Fibroblast of skin of right quadriceps (primary cell): ENCODE results near the gene HNRNPR.
A peak's percentile ranks its signal among the peaks of the same experiment; 100 is the strongest.
"Not testable (repeated sequence)": the region's sequence is repeated elsewhere in the genome, so short reads cannot be mapped to it uniquely, and the experiment has no call there.

Source experiments
- DNase-seq: peaks from one replicate; pipeline ENCODE4 v3.0.0-alpha.2; 2013

Gene HNRNPR

DNA sequence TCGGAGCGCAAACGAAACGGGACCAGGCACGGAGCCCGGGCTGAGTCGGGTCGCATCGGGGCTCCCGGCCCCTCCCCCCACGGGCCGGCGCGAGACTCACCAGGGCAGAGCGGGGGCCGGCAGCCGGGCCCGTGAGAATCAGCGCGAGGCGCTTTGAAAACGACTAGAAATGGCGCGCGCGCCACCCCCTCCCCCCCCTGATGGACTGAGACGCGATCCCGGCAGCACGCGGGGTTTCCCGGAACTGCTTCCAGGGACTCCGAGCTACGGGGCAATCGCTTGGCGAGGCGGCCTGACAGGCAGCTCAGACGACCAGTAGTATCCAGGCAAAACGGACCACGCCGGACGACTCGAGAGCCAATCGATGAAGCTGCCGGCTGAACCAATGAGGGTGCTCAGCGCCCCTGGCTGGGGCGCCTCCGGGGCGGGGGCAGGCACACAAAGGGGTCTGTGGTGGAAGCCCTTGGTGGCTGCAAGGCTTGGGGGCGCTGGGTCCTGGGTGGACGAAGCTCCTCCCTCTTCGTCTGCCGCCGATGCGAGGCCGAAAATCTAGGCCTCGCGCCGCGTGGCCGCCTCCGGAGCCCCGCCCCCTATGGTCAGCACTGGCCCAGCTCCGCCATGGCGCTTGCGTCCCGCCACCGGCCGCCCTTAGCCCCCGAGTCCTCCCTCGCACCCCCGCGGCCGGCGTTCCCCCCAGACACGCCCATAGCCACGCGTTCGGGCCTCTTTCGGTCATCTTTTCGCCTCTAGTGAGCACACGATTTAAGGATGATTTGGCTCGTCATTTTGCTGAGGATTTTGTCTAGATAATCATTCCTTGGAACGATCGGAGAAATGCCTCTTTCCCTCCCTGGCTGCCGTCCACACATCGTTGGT, at the start of gene HNRNPR:
Gene HNRNPR, minus strand, starts transcription at position 174 of the 876 bp plus-strand sequence. CDS start 3,276 bp downstream, outside the sequence.
- peak; percentile 100 for DNase-seq

GRCh38 chr1:23393706-23394105, 49.6 kb upstream of the HNRNPR start:
- peak; percentile 68 for DNase-seq

- DNase-seq = no peak
Observed at GRCh38 chr1:23392125-23392855, 48.2 kb upstream of the HNRNPR start.

DNA sequence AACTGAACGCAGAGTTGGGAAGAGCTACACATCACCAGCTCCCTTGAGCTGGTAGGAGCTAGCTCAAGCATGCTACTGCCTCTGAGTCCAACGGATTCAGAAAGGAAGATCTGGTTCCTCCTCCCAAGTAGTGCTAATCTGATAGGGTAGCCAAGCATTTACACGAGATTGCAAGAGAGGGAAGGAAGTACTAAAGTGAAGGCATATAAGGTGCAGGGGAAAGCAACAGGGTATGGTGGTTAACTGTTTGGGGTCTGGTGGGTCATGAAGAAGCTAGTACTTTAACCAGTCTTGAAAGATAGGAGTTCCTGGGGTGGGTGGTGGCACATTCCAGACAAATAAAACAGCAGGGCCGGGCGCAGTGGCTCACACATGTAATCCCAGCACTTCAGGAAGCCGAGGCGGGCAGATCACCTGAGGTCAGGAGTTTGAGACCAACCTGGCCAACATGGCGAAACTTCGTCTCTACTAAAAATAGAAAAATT, 45.8 kb upstream of the HNRNPR start:
- no peak for DNase-seq

- no peak for DNase-seq
Observed at GRCh38 chr1:23387494-23387893, 43.4 kb upstream of the HNRNPR start.

DNA sequence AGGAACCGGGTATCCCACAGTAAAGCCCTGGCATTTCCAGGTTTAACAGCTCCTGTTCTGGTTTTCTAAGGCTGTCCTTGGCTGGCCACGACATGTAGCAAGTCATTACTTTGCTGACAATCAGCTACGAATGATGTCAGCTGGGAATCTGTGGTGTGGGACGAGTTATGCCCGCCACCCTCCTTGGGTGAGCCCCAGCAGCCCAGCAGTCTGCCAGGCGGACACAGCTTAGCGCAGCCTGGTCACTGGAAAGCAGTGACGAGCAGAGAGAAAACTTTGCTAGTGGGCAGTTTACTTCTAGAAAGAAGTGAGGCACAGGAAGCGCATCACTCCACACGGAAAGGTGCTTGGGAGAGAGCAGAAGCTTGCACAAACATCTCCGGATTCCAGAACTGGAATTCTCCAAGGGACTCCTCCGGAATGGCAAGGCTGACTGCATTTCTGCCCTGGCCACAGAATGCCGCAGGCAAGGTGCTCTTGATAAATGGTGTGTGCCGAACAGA, 41.1 kb upstream of the HNRNPR start:
- DNase-seq = no peak

GRCh38 chr1:23384312-23385058, 40.4 kb upstream of the HNRNPR start:
- DNase-seq = peak; percentile 42

GRCh38 chr1:23383577-23384311, 39.7 kb upstream of the HNRNPR start:
- DNase-seq = no peak

- DNase-seq = no peak
Observed at GRCh38 chr1:23381233-23381885, 37.3 kb upstream of the HNRNPR start.

DNA sequence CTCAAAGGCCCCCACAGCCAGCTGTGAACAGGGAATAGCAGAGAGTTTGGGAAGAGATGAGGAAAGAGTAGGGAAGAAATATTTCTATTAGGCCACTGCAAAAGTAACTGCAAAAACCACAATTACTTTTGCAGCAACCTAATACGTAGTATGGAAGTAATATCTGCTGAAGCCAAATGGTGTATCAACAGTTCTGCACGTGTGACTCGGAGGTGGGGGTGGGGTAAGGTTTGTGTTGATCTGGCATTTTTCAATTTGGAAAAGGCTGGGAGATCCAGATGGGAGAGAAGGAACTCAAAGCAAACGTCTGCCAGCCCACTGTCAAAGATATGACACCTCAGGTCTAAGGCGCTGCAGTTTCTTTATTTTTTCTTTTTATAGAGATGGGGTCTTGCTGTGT, 36.6 kb upstream of the HNRNPR start:
- peak; percentile 33 for DNase-seq

DNA sequence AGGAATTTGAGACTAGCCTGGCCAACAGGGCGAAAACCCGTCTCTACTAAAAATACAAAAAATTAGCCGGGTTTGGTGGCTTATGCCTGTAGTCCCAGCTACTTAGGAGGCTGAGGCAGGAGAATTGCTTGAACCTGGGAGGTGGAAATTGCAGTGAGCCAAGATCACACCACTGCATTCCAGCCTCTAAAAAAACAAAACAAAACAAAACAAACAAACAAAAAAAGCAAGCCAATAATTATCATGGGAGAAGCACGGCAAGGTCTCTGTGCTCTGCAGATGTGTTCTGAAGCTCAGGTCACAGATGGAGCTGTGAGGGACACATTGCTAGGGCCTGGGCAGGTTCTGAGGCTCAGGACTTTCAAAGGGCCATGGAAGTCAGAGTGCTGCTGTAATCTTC, 36.2 kb upstream of the HNRNPR start:
- not testable (repeated sequence) for DNase-seq

GRCh38 chr1:23376890-23377811, 33.1 kb upstream of the HNRNPR start:
- peak; percentile 64 for DNase-seq

DNA sequence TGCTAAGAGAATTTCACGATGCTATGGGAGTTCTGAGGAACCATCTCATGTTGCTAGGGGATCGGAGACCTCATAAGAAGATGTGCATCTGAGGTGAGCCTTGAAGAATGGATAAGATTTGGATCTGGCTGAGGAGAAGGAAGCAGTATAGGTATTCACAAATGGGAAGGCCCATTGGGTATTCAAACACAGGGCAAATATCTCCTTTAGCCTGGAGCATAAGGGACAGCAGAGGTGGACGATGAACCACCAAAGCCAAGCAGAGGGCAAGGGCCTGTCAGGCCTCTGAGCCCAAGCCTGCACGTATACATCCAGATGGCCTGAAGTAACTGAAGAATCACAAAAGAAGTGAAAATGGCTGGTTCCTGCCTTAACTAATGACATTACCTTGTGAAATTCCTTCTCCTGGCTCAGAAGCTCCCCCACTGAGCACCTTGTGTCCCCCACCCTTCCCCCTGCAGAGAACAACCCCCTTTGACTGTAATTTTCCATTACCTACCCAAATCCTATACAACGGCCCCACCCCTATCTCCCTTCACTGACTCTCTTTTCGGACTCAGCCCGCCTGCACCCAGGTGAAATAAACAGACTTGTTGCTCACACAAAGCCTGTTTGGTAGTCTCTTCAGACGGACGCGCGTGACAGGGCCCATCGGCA, 30.1 kb upstream of the HNRNPR start:
- DNase-seq = not testable (repeated sequence)

- no peak for DNase-seq
Observed at GRCh38 chr1:23371987-23372880, 28.1 kb upstream of the HNRNPR start.

- peak; percentile 34 for DNase-seq
Observed at GRCh38 chr1:23370709-23371584, 26.9 kb upstream of the HNRNPR start.

GRCh38 chr1:23370330-23370708, 26.2 kb upstream of the HNRNPR start:
- DNase-seq = peak; percentile 34

DNA sequence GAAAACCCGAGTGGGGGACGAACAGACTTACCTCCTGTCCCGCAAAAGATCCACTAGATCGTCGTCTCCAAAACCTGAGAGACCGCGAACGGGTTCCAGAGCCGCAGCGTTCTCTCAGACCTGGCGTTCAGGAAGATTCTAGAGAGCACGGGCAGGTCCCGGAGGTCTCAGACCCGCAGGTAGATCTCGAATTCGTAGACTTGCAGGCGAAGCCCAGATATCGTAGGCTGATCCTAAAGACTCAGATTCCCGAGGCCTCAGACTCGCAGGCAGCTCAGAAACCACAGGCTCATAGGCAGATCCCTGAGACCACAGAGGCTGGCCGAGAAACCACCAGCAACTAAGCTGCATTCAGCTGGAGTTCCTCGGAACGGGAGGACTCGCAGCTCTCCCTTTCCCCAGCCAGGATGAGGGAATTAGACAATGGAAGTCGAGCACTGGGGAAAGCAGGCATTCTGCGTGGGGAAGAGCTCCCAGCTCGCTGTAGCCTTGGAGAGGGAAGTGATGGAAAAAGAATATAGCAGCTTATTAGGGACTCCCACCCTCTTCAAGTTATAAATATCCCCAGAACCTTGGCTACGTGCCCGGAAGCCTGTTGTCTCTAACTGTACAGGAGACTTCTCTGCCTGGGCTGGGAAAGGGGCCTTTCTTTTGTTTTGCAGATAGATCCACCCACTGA, 25.4 kb upstream of the HNRNPR start, which contains the start of gene ZNF436:
Gene ZNF436, minus strand, starts transcription at position 502 of the 679 bp plus-strand sequence. CDS start 1,831 bp downstream, outside the sequence.
- DNase-seq = peak; percentile 93
